OCI-LY7 (cell line): Measurements from ENCODE around the gene TP73. TPM values are rescaled to one million over a fixed set of nuclear protein-coding genes. Genes with fewer than 3 reads are reported as not detected.

Experiments
- BruUV-seq: library from RNA; stranded (reverse); fragments of 400-500 nt; replicated peaks from 2 replicates; lab custom pipeline; 2021; lab: Mats Ljungman, UMichigan
- CTCF ChIA-PET: fragments of 300-600 bp; sonication (Branson Sonifier 250); formaldehyde crosslinking; loops from one replicate; lab custom pipeline; 2022; ENCODE audit warnings: antibody characterized with exemption; ENCODE audit not compliant: unreplicated experiment; lab: Charles Lee
- POLR2A ChIA-PET: fragments of 300-600 bp; sonication (Branson Sonifier 250); formaldehyde crosslinking; loops from one replicate; lab custom pipeline; 2022; ENCODE audit warnings: antibody characterized with exemption; lab: Charles Lee
- DNase-seq: peaks from one replicate; pipeline ENCODE4 v3.0.0-alpha.2; 2015; ENCODE audit warnings: low spot score
- H2AFZ ChIP-seq: fragments of 200-600 bp; sonication (generic), shearing (Covaris generic); 2 replicates; pipeline ENCODE4 v1.6.1; 2014; ENCODE audit warnings: mild to moderate bottlenecking, antibody characterized with exemption, low read length, moderate library complexity
- H3K27ac ChIP-seq: fragments of 200-600 bp; sonication (generic); 2 replicates; pipeline ENCODE4 v1.5.1; 2014; ENCODE audit warnings: mixed run types, low read depth, mild to moderate bottlenecking, moderate library complexity, low read length, inconsistent platforms; ENCODE audit not compliant: poor library complexity, severe bottlenecking
- H3K36me3 ChIP-seq: fragments of 200-600 bp; sonication (generic); 2 replicates; pipeline ENCODE4 v1.6.1; 2014; ENCODE audit warnings: mild to moderate bottlenecking, antibody characterized with exemption, low read length, moderate library complexity, mixed read lengths; ENCODE audit not compliant: insufficient read depth
- H3K4me1 ChIP-seq: fragments of 200-600 bp; sonication (generic); 2 replicates; pipeline ENCODE4 v1.5.1; 2014; ENCODE audit warnings: mild to moderate bottlenecking, low read length; ENCODE audit not compliant: insufficient read depth, poor library complexity, severe bottlenecking
- H3K4me2 ChIP-seq: fragments of 200-600 bp; sonication (generic); 2 replicates; pipeline ENCODE4 v1.6.1; 2014; ENCODE audit warnings: mild to moderate bottlenecking, low read length
- H3K4me3 ChIP-seq: fragments of 200-600 bp; sonication (generic); 2 replicates; pipeline ENCODE4 v1.5.1; 2014; ENCODE audit warnings: mild to moderate bottlenecking, low read depth, low read length; ENCODE audit not compliant: poor library complexity, severe bottlenecking
- H3K79me2 ChIP-seq: fragments of 200-600 bp; sonication (generic); 2 replicates; pipeline ENCODE4 v1.6.1; 2016; ENCODE audit warnings: low read depth, mild to moderate bottlenecking, low read length, moderate library complexity, mixed read lengths; ENCODE audit not compliant: insufficient read depth
- H3K9me2 ChIP-seq: fragments of 200-600 bp; sonication (generic); 2 replicates; pipeline ENCODE4 v1.6.1; 2016; ENCODE audit warnings: mild to moderate bottlenecking, low read length, mixed read lengths; ENCODE audit not compliant: insufficient read depth
- H3K9me3 ChIP-seq: fragments of 200-600 bp; sonication (generic); 2 replicates; pipeline ENCODE4 v1.6.1; 2014; ENCODE audit warnings: mild to moderate bottlenecking, mixed run types, low read length, mixed read lengths
- H4K20me1 ChIP-seq: fragments of 200-600 bp; sonication (generic); 2 replicates; pipeline ENCODE4 v1.6.1; 2014; ENCODE audit warnings: mild to moderate bottlenecking, antibody characterized with exemption, low read length, moderate library complexity, mixed read lengths; ENCODE audit not compliant: insufficient read depth
- CTCF ChIP-seq: fragments of 200-600 bp; sonication (generic); conservative IDR thresholded peaks from 2 replicates; pipeline ENCODE4 v1.5.1; 2014; ENCODE audit warnings: mild to moderate bottlenecking, antibody characterized with exemption, low read length, moderate library complexity, mixed read lengths
- EZH2phosphoT487 ChIP-seq: fragments of 200-600 bp; sonication (generic); IDR thresholded peaks from 2 replicates; pipeline ENCODE4 v1.6.1; 2018; ENCODE audit warnings: low read depth, borderline replicate concordance, mild to moderate bottlenecking, mixed run types, antibody characterized with exemption, low read length, moderate library complexity, mixed read lengths
- intact Hi-C: fragments of 100-400 bp; cut with micrococcal nuclease; formaldehyde crosslinking; loops from one replicate; pipeline ENCODE4 v1.10.0; 2022; ENCODE audit not compliant: unreplicated experiment
- total RNA-seq, 2 experiments: library from RNA; depleted of rRNA in 1 of 2; stranded (reverse); fragments of >200 nt in 1 of 2; shearing (Covaris generic) in 1 of 2; gene quantifications; 2 replicates each; pipeline ENCODE4 v1.2.3, GENCODE V29; 2014 to 2022

The TP73 gene
- total RNA-seq, 2 experiments from 2014 or later = 0.48 TPM; not detected in 1

- BruUV-seq = no TSS peak
- TF ChIP-seq CTCF (no peak), EZH2phosphoT487 (no peak)
- Histone ChIP-seq H3K36me3 (peaks cover 12% of the 10 kb centered on the region; the same call in 1 of the 2 replicates), H3K4me2 (no peak overlapping the region), H3K4me1 (peaks cover 21% of the 10 kb centered on the region), H3K9me3 (no peaks in the 10 kb centered on the region), H3K79me2 (no peaks in the 10 kb centered on the region), H2AFZ (no peak overlapping the region), H4K20me1 (no peaks in the 10 kb centered on the region), H3K27ac (no peak overlapping the region), H3K4me3 (no peak overlapping the region), H3K9me2 (no peaks in the 10 kb centered on the region)
- POLR2A ChIA-PET = no interaction called here
- intact Hi-C loops = no loop called here
- DNase-seq = no peak
- CTCF ChIA-PET = no interaction called here
These were observed 1.0 kb upstream of the TP73 start for GRCh38 chr1:3651026-3651929.

- TF ChIP-seq EZH2phosphoT487 (no peak), CTCF (no peak)
- DNase-seq = no peak
- peaks cover 23% of the 10 kb centered on the region for H3K4me1 ChIP-seq
- no peak overlapping the region for H3K27ac ChIP-seq
- ChIA-PET POLR2A (no interaction called here), CTCF (no interaction called here)
- no peaks in the 10 kb centered on the region for H4K20me1 ChIP-seq
- no peaks in the 10 kb centered on the region for H3K79me2 ChIP-seq
- no peaks in the 10 kb centered on the region for H3K9me2 ChIP-seq
- H3K36me3 ChIP-seq = no peaks in the 10 kb centered on the region
- H3K4me3 ChIP-seq = no peak overlapping the region
- H3K4me2 ChIP-seq = no peak overlapping the region; the same call in 1 of the 2 replicates
- intact Hi-C loops = no loop called here
- no peaks in the 10 kb centered on the region for H3K9me3 ChIP-seq
- no TSS peak for BruUV-seq
- no peak overlapping the region for H2AFZ ChIP-seq
These were observed 401 bp downstream of the TP73 start for GRCh38 chr1:3652548-3653285.
